B cell (primary cell): ENCODE data around the gene FBXO7.

Experiments used
- EZH2 ChIP-seq: IDR thresholded peaks from 2 replicates; pipeline ENCODE4 v1.6.1; 2012; ENCODE audit warnings: borderline replicate concordance, low read depth, mild to moderate bottlenecking, moderate library complexity, low read length; ENCODE audit not compliant: insufficient read depth, poor library complexity, severe bottlenecking
- TF ChIP-seq, protein P1 (sequence below): fragments of 200-600 bp; IDR thresholded peaks from one replicate; pipeline ENCODE4 v1.8.0; 2022; ENCODE audit warnings: antibody characterized with exemption, mild to moderate bottlenecking

DNA sequence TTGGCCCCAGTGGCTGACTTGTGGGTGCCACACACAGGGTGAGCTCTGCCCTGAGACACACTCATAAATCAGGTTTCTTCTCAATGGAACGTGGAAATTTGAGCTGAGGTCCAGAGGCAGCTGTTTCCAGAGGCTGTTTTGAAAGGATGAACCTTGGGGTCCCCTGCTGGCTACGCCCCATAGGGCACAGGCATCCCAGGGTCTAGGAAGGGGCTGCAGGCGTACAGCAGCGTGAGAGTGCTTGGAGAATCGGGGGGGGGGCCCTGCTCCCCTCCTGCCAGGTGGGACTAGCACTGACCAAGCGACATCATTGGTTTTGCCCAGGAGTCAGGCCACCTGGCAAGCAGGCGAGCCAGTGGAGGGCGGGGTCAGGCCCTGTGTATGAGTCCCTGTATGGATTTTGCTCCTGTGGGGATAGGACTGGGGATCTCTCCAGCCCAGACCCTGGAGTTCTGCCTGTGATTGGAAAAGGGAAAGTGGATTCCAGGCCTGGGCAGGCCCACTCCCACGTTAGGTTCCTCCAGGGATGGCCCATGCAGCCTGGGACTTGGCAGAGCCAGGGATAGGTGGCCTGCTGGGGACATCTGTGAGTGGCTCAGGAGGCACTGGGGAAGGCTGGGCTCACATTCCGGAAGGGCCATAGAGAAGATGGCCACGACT, 61.0 kb downstream of the FBXO7 start:
- TF ChIP-seq, protein P1, sequence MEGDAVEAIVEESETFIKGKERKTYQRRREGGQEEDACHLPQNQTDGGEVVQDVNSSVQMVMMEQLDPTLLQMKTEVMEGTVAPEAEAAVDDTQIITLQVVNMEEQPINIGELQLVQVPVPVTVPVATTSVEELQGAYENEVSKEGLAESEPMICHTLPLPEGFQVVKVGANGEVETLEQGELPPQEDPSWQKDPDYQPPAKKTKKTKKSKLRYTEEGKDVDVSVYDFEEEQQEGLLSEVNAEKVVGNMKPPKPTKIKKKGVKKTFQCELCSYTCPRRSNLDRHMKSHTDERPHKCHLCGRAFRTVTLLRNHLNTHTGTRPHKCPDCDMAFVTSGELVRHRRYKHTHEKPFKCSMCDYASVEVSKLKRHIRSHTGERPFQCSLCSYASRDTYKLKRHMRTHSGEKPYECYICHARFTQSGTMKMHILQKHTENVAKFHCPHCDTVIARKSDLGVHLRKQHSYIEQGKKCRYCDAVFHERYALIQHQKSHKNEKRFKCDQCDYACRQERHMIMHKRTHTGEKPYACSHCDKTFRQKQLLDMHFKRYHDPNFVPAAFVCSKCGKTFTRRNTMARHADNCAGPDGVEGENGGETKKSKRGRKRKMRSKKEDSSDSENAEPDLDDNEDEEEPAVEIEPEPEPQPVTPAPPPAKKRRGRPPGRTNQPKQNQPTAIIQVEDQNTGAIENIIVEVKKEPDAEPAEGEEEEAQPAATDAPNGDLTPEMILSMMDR, result no peak
- TF ChIP-seq EZH2, result no peak
